SK-N-SH (cell line): ENCODE data around the gene KRT13. TPM values are rescaled to one million over a fixed set of nuclear protein-coding genes. Genes with fewer than 3 reads are reported as not detected.

Experiments used
- CTCF ChIA-PET: fragments of 300-600, 350-600 bp; formaldehyde crosslinking; extraction: SDS; loops from one replicate; lab custom pipeline; 2021; lab: Yijun Ruan, JAX
- POLR2A ChIA-PET: fragments of 350-600 bp; sonication (Branson Sonifier 250); formaldehyde crosslinking; extraction: SDS; loops from one replicate; lab custom pipeline; 2020; ENCODE audit warnings: antibody characterized with exemption, inconsistent platforms; lab: Yijun Ruan, JAX
- DNase-seq: peaks from one replicate; pipeline ENCODE4 v3.0.0; 2012
- H2AFZ ChIP-seq: fragments of 200-600 bp; sonication (generic); 2 replicates; pipeline ENCODE4 v1.8.1; 2016; ENCODE audit warnings: antibody characterized with exemption, mild to moderate bottlenecking, low read depth
- H3F3A ChIP-seq: fragments of 200-600 bp; sonication (generic); replicated peaks from 2 replicates; pipeline ENCODE3; 2016; ENCODE audit warnings: antibody characterized with exemption, mild to moderate bottlenecking; ENCODE audit not compliant: insufficient read depth
- H3K27ac ChIP-seq, 2 experiments: fragments of 200-500 bp in 1 of 2; fragments of 200-600 bp in 1 of 2; sonication (Bioruptor generic) in 1 of 2; sonication (generic), shearing (Covaris generic) in 1 of 2; 2 replicates each; pipeline versions ENCODE4 v1.5.1 to v1.6.1; 2014 to 2016; ENCODE audit warnings: low read depth in 2 of 2, inconsistent platforms in 1 of 2, low read length in 1 of 2, mild to moderate bottlenecking in 1 of 2, mixed read lengths in 1 of 2
- H3K27me3 ChIP-seq: fragments of 200-600 bp; sonication (generic), shearing (Covaris generic); 2 replicates; pipeline ENCODE4 v1.6.1; 2016; ENCODE audit warnings: mixed run types; ENCODE audit not compliant: insufficient read depth
- H3K36me3 ChIP-seq, 2 experiments: fragments of 200-500 bp in 1 of 2; fragments of 200-600 bp in 1 of 2; sonication (Bioruptor generic) in 1 of 2; sonication (generic) in 1 of 2; replicated peaks in 1 of 2; 2 replicates each; pipeline versions ENCODE3 to v1.5.1; 2014 to 2016; ENCODE audit warnings: low read length in 1 of 2, mild to moderate bottlenecking in 1 of 2; ENCODE audit not compliant: insufficient read depth in 2 of 2, control insufficient read depth in 1 of 2
- H3K4me1 ChIP-seq, 2 experiments: fragments of 200-500 bp in 1 of 2; fragments of 200-600 bp in 1 of 2; sonication (Bioruptor generic) in 1 of 2; sonication (generic), shearing (Covaris generic) in 1 of 2; 2 replicates each; pipeline versions ENCODE4 v1.5.1 to v1.6.1; 2014 to 2016; ENCODE audit warnings: low read depth in 1 of 2, low read length in 1 of 2, mixed run types in 1 of 2; ENCODE audit not compliant: insufficient read depth in 2 of 2, control insufficient read depth in 1 of 2
- H3K4me2 ChIP-seq: fragments of 200-600 bp; sonication (generic), shearing (Covaris generic); 2 replicates; pipeline ENCODE4 v1.6.1; 2017; ENCODE audit warnings: mixed run types
- H3K4me3 ChIP-seq, 2 experiments: fragments of 200-500 bp in 1 of 2; fragments of 200-600 bp in 1 of 2; sonication (Bioruptor generic) in 1 of 2; sonication (generic), shearing (Covaris generic) in 1 of 2; 2 replicates each; pipeline versions ENCODE4 v1.5.1 to v1.8.1; 2014 to 2016; ENCODE audit warnings: low read depth in 2 of 2, inconsistent platforms in 1 of 2, low read length in 1 of 2, mild to moderate bottlenecking in 1 of 2, mixed read lengths in 1 of 2, moderate library complexity in 1 of 2
- H3K79me2 ChIP-seq: fragments of 200-600 bp; sonication (generic); 2 replicates; pipeline ENCODE4 v1.8.1; 2017; ENCODE audit warnings: mild to moderate bottlenecking; ENCODE audit not compliant: insufficient read depth
- H3K9ac ChIP-seq: fragments of 200-600 bp; sonication (generic); 2 replicates; pipeline ENCODE4 v1.6.1; 2017; ENCODE audit warnings: mixed run types
- H3K9me2 ChIP-seq: fragments of 200-600 bp; sonication (generic); 2 replicates; pipeline ENCODE4 v1.6.1; 2017; ENCODE audit warnings: mixed run types
- H3K9me3 ChIP-seq: fragments of 200-600 bp; sonication (generic); 2 replicates; pipeline ENCODE4 v1.6.1; 2017; ENCODE audit warnings: mixed run types, mild to moderate bottlenecking, moderate library complexity
- H4K20me1 ChIP-seq: fragments of 200-600 bp; sonication (generic); 2 replicates; pipeline ENCODE4 v1.6.1; 2017; ENCODE audit warnings: mild to moderate bottlenecking, mixed run types; ENCODE audit not compliant: insufficient read depth
- CHD2 ChIP-seq: fragments of 150-350 bp; IDR thresholded peaks from 2 replicates; pipeline ENCODE4 v1.6.1; 2018; ENCODE audit warnings: low read length; ENCODE audit not compliant: partially characterized antibody
- EP300 ChIP-seq, 2 experiments: IDR thresholded peaks; 2 replicates each; pipeline versions ENCODE4 v1.4.0 to v1.6.1; 2012; ENCODE audit warnings: borderline replicate concordance in 1 of 2, low read depth in 1 of 2, low read length in 1 of 2
- EZH2phosphoT487 ChIP-seq: fragments of 200-600 bp; sonication (generic); IDR thresholded peaks from 2 replicates; pipeline ENCODE4 v1.6.1; 2017; ENCODE audit warnings: low read depth, mixed run types, mild to moderate bottlenecking, antibody characterized with exemption, moderate library complexity, borderline replicate concordance
- FOSL2 ChIP-seq: IDR thresholded peaks from 2 replicates; pipeline ENCODE4 v1.4.0; 2012; ENCODE audit warnings: low read depth, mild to moderate bottlenecking, moderate library complexity, borderline replicate concordance
- GABPA ChIP-seq: IDR thresholded peaks from 2 replicates; pipeline ENCODE4 v1.4.0; 2012; ENCODE audit warnings: low read depth, mild to moderate bottlenecking
- GATA2 ChIP-seq: sonication (generic); formaldehyde crosslinking; IDR thresholded peaks from 2 replicates; pipeline ENCODE4 v1.5.0; 2020; ENCODE audit warnings: mild to moderate bottlenecking, missing genetic modification reagents
- MEF2A ChIP-seq: IDR thresholded peaks from 2 replicates; pipeline ENCODE4 v1.4.0; 2012; ENCODE audit warnings: low read depth, borderline replicate concordance
- NFIC ChIP-seq: IDR thresholded peaks from 2 replicates; pipeline ENCODE4 v1.4.0; 2012; ENCODE audit warnings: borderline replicate concordance
- POLR2AphosphoS5 ChIP-seq: IDR thresholded peaks from 2 replicates; pipeline ENCODE4 v1.6.1; 2012; ENCODE audit warnings: low read depth, low read length
- RCOR1 ChIP-seq: fragments of 150-350 bp; IDR thresholded peaks from 2 replicates; pipeline ENCODE4 v1.6.1; 2017; ENCODE audit warnings: antibody characterized with exemption, low read length
- RFX5 ChIP-seq: IDR thresholded peaks from 2 replicates; pipeline ENCODE4 v1.6.1; 2012; ENCODE audit warnings: mild to moderate bottlenecking, improper control_type of control experiment, low read length
- RXRA ChIP-seq: IDR thresholded peaks from 2 replicates; pipeline ENCODE4 v1.4.0; 2012; ENCODE audit warnings: low read depth, mild to moderate bottlenecking, borderline replicate concordance
- SMC3 ChIP-seq: IDR thresholded peaks from 2 replicates; pipeline ENCODE4 v1.6.1; 2012; ENCODE audit warnings: low read depth, low read length, improper control_type of control experiment
- TEAD4 ChIP-seq: IDR thresholded peaks from 2 replicates; pipeline ENCODE4 v1.4.0; 2012; ENCODE audit warnings: mild to moderate bottlenecking, borderline replicate concordance; ENCODE audit not compliant: insufficient read depth
- WGBS: methylation state at CpG from one replicate; pipeline ENCODE4 v1.1.6; 2017; ENCODE audit warnings: low lambda C conversion rate; 5-methylcytosine and 5-hydroxymethylcytosine counted together
- polyA plus RNA-seq, 3 experiments: library from polyadenylated mRNA; depleted of rRNA; stranded (reverse); fragments of >200 nt; gene quantifications; 2 replicates each; pipeline ENCODE4 v1.2.3, GENCODE V29; 2012
- TF ChIP-seq, protein P1 (sequence below): IDR thresholded peaks from 2 replicates; pipeline ENCODE4 v1.4.0; 2012; ENCODE audit warnings: low read depth
- TF ChIP-seq, protein P2 (sequence below): IDR thresholded peaks from 2 replicates; pipeline ENCODE4 v1.6.1; 2012; ENCODE audit warnings: mild to moderate bottlenecking, low read depth, low read length, moderate library complexity
- TF ChIP-seq, protein P3 (sequence below): IDR thresholded peaks from 2 replicates; pipeline ENCODE4; 2012
- TF ChIP-seq, protein P4 (sequence below): fragments of 200-600 bp; sonication (generic); IDR thresholded peaks from 2 replicates; pipeline ENCODE4 v1.6.1; 2017; ENCODE audit warnings: antibody characterized with exemption, mild to moderate bottlenecking, moderate library complexity

The KRT13 gene
- polyA plus RNA-seq, 1 of the 3 experiments (the other 2 are of a cell fraction): 0.39 TPM

DNA sequence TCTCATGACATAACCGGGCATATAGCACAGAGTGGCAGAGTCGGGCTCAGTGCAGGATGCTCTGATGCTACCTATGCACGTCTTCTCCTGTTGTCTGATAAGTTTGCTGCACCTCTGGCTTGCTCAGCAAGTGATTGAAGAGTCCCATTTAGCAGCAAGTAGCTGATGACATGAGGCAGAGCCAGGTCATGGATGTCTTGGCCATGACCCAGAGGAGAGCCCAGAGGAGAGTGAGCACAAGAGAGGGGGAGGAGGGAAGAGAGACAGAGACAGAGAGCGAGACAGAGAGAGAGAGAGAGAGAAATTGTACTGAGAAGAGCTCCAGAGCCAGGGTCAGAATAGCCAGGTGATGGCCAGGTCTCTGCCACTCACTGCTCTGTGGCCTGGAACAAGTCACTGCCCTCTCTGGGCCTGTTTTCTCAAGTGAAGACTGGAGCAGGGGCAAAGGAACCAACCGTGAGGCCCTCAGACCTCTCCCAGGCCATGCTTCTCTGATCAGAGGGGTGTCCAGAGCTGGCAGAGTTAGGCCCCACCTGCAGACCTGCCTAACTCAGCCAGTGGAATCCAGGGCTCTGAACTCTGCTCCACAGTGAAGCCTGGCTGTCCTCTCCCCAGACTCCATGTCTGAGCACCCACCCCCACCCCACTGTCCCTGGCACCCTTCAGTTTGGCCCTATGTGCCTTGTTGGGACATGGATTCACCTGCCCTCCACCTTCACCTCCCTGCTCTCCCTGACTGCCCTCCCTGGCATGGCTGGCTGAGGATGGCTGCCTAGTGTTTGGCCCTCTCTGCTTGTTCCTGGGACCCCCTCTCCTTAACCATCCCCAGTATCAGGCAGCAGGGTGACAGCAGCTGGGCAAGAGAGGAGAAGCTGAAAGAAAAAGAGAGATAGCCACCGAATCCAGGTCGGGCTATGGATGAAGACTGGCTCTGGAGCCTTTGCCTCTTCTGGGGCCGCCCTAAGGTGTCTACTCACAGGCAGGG, 20.2 kb downstream of the KRT13 start:
- H4K20me1 ChIP-seq: no peaks in the 10 kb centered on the region
- H3K9me2 ChIP-seq: no peaks in the 10 kb centered on the region
- no peaks in the 10 kb centered on the region for H3K79me2 ChIP-seq
- H2AFZ ChIP-seq: no peak overlapping the region
- TF ChIP-seq EP300 (IDR thresholded peaks at IDR 0.05; ENCODE audit: borderline replicate concordance in 1 of 2, low read depth in 1 of 2, low read length in 1 of 2) (no peak), GATA2 (CRISPR knock-in tag) (no peak), RFX5 (no peak), CHD2 (no peak), TEAD4 (no peak), EZH2phosphoT487 (no peak), POLR2AphosphoS5 (no peak), MEF2A (no peak), RXRA (no peak), GABPA (no peak), NFIC (no peak), SMC3 (no peak), RCOR1 (no peak), FOSL2 (no peak)
- TF ChIP-seq, protein P1, sequence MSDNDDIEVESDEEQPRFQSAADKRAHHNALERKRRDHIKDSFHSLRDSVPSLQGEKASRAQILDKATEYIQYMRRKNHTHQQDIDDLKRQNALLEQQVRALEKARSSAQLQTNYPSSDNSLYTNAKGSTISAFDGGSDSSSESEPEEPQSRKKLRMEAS: no peak
- TF ChIP-seq, protein P2, sequence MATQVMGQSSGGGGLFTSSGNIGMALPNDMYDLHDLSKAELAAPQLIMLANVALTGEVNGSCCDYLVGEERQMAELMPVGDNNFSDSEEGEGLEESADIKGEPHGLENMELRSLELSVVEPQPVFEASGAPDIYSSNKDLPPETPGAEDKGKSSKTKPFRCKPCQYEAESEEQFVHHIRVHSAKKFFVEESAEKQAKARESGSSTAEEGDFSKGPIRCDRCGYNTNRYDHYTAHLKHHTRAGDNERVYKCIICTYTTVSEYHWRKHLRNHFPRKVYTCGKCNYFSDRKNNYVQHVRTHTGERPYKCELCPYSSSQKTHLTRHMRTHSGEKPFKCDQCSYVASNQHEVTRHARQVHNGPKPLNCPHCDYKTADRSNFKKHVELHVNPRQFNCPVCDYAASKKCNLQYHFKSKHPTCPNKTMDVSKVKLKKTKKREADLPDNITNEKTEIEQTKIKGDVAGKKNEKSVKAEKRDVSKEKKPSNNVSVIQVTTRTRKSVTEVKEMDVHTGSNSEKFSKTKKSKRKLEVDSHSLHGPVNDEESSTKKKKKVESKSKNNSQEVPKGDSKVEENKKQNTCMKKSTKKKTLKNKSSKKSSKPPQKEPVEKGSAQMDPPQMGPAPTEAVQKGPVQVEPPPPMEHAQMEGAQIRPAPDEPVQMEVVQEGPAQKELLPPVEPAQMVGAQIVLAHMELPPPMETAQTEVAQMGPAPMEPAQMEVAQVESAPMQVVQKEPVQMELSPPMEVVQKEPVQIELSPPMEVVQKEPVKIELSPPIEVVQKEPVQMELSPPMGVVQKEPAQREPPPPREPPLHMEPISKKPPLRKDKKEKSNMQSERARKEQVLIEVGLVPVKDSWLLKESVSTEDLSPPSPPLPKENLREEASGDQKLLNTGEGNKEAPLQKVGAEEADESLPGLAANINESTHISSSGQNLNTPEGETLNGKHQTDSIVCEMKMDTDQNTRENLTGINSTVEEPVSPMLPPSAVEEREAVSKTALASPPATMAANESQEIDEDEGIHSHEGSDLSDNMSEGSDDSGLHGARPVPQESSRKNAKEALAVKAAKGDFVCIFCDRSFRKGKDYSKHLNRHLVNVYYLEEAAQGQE: no peak
- TF ChIP-seq, protein P3, sequence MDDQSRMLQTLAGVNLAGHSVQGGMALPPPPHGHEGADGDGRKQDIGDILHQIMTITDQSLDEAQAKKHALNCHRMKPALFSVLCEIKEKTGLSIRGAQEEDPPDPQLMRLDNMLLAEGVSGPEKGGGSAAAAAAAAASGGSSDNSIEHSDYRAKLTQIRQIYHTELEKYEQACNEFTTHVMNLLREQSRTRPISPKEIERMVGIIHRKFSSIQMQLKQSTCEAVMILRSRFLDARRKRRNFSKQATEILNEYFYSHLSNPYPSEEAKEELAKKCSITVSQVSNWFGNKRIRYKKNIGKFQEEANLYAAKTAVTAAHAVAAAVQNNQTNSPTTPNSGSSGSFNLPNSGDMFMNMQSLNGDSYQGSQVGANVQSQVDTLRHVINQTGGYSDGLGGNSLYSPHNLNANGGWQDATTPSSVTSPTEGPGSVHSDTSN: no peak
- TF ChIP-seq, protein P4, sequence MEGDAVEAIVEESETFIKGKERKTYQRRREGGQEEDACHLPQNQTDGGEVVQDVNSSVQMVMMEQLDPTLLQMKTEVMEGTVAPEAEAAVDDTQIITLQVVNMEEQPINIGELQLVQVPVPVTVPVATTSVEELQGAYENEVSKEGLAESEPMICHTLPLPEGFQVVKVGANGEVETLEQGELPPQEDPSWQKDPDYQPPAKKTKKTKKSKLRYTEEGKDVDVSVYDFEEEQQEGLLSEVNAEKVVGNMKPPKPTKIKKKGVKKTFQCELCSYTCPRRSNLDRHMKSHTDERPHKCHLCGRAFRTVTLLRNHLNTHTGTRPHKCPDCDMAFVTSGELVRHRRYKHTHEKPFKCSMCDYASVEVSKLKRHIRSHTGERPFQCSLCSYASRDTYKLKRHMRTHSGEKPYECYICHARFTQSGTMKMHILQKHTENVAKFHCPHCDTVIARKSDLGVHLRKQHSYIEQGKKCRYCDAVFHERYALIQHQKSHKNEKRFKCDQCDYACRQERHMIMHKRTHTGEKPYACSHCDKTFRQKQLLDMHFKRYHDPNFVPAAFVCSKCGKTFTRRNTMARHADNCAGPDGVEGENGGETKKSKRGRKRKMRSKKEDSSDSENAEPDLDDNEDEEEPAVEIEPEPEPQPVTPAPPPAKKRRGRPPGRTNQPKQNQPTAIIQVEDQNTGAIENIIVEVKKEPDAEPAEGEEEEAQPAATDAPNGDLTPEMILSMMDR: no peak
- no peaks in the 10 kb centered on the region for H3K36me3 ChIP-seq
- no peak overlapping the region for H3K9ac ChIP-seq
- WGBS: 73% methylated on average over 8 of the region's 8 CpGs
- no peaks in the 10 kb centered on the region for H3K9me3 ChIP-seq
- CTCF ChIA-PET: interaction anchor here (0.8 to 3.9 kb wide), 6 partner anchors 8 to 178 kb away, joined by 3 to 23 read pairs (median 4); no protein-coding TSS in a partner anchor
- no peak overlapping the region for H3K4me3 ChIP-seq
- H3K27me3 ChIP-seq: no peaks in the 10 kb centered on the region
- no peak overlapping the region for H3K4me2 ChIP-seq
- no peaks in the 10 kb centered on the region for H3F3A ChIP-seq
- DNase-seq: no peak
- H3K4me1 ChIP-seq: peaks cover 0 to 14% of the 10 kb centered on the region in 2 experiments; a peak in 1 of 4 replicates
- POLR2A ChIA-PET: interaction anchor here (0.7 kb wide), 1 partner anchor 92 kb away, joined by 3 read pairs; no protein-coding TSS in a partner anchor
- no peak overlapping the region for H3K27ac ChIP-seq
